ENCODE results near the gene CIZ1.

Gene CIZ1

GRCh38 chr9:128216781-128217553 is 25.6 kb upstream of the CIZ1 start:
- no peaks in the 10 kb centered on the region for H3K9me2 ChIP-seq (replicated peaks; ENCODE audit: control insufficient read depth, low read length)
- H3K9me3 ChIP-seq (ENCODE audit: control insufficient read depth, insufficient read depth, low read length): no peaks in the 10 kb centered on the region
- TF ChIP-seq EZH2phosphoT487 (IDR thresholded peaks at IDR 0.05; ENCODE audit: borderline replicate concordance, low read length) (no peak), CTCF (IDR thresholded peaks at IDR 0.05; ENCODE audit: low read depth, low read length, poor library complexity, severe bottlenecking) (no peak)
- no peaks in the 10 kb centered on the region for H3K79me2 ChIP-seq (ENCODE audit: control insufficient read depth, low read length)
- H3K36me3 ChIP-seq (ENCODE audit: control insufficient read depth, low read length): no peaks in the 10 kb centered on the region
- peaks cover 30% of the 10 kb centered on the region for H3K27me3 ChIP-seq (ENCODE audit: control insufficient read depth, low read length)
- no peak overlapping the region for H3K27ac ChIP-seq (ENCODE audit: low read depth, low read length)
- H3K4me3 ChIP-seq (ENCODE audit: low read length): no peak overlapping the region
- H3F3A ChIP-seq (ENCODE audit: control insufficient read depth, insufficient read depth): no peaks in the 10 kb centered on the region
- no peak overlapping the region for H3K4me2 ChIP-seq (ENCODE audit: low read length)
- peaks cover 14% of the 10 kb centered on the region for H3K4me1 ChIP-seq (ENCODE audit: control insufficient read depth, low read length)
- no peaks in the 10 kb centered on the region for H4K20me1 ChIP-seq (ENCODE audit: control insufficient read depth, insufficient read depth, low read depth, low read length)

GRCh38 chr9:128215491-128216409 is 24.4 kb upstream of the CIZ1 start:
- H3K4me2 ChIP-seq (ENCODE audit: low read length): no peak overlapping the region
- H3K4me1 ChIP-seq (ENCODE audit: control insufficient read depth, low read length): peaks cover 14% of the 10 kb centered on the region
- H3K27me3 ChIP-seq (ENCODE audit: control insufficient read depth, low read length): peaks cover 42% of the 10 kb centered on the region
- H3F3A ChIP-seq (ENCODE audit: control insufficient read depth, insufficient read depth): no peaks in the 10 kb centered on the region
- no peaks in the 10 kb centered on the region for H3K9me2 ChIP-seq (replicated peaks; ENCODE audit: control insufficient read depth, low read length)
- H3K4me3 ChIP-seq (ENCODE audit: low read length): no peak overlapping the region
- H3K79me2 ChIP-seq (ENCODE audit: control insufficient read depth, low read length): no peaks in the 10 kb centered on the region
- no peak for TF ChIP-seq EZH2phosphoT487 (IDR thresholded peaks at IDR 0.05; ENCODE audit: borderline replicate concordance, low read length)
- TF ChIP-seq CTCF (IDR thresholded peaks at IDR 0.05; ENCODE audit: low read depth, low read length, poor library complexity, severe bottlenecking): no peak
- H3K27ac ChIP-seq (ENCODE audit: low read depth, low read length): no peak overlapping the region
- no peaks in the 10 kb centered on the region for H4K20me1 ChIP-seq (ENCODE audit: control insufficient read depth, insufficient read depth, low read depth, low read length)
- no peaks in the 10 kb centered on the region for H3K36me3 ChIP-seq (ENCODE audit: control insufficient read depth, low read length)
- H3K9me3 ChIP-seq (ENCODE audit: control insufficient read depth, insufficient read depth, low read length): no peaks in the 10 kb centered on the region

GRCh38 chr9:128214571-128215490 is 23.5 kb upstream of the CIZ1 start:
- Histone ChIP-seq H3K79me2 (ENCODE audit: control insufficient read depth, low read length) (no peaks in the 10 kb centered on the region), H3K4me3 (ENCODE audit: low read length) (no peak overlapping the region), H3K36me3 (ENCODE audit: control insufficient read depth, low read length) (no peaks in the 10 kb centered on the region), H4K20me1 (ENCODE audit: control insufficient read depth, insufficient read depth, low read depth, low read length) (no peaks in the 10 kb centered on the region), H3K4me1 (ENCODE audit: control insufficient read depth, low read length) (peaks cover 14% of the 10 kb centered on the region), H3F3A (ENCODE audit: control insufficient read depth, insufficient read depth) (no peaks in the 10 kb centered on the region), H3K4me2 (ENCODE audit: low read length) (no peak overlapping the region), H3K27me3 (ENCODE audit: control insufficient read depth, low read length) (peaks cover 44% of the 10 kb centered on the region), H3K27ac (ENCODE audit: low read depth, low read length) (no peak overlapping the region), H3K9me2 (replicated peaks; ENCODE audit: control insufficient read depth, low read length) (no peaks in the 10 kb centered on the region), H3K9me3 (ENCODE audit: control insufficient read depth, insufficient read depth, low read length) (no peaks in the 10 kb centered on the region)
- TF ChIP-seq EZH2phosphoT487 (IDR thresholded peaks at IDR 0.05; ENCODE audit: borderline replicate concordance, low read length): no peak
- no peak for TF ChIP-seq CTCF (IDR thresholded peaks at IDR 0.05; ENCODE audit: low read depth, low read length, poor library complexity, severe bottlenecking)

Data from DOHH2 (cell line).